ENCODE data around the gene TTC4.

TTC4 gene

GRCh38 chr1:54709547-54710292 is 5.9 kb upstream of the TTC4 start:
- H3F3A ChIP-seq (ENCODE audit: control insufficient read depth, insufficient read depth), result no peaks in the 10 kb centered on the region
- H3K27me3 ChIP-seq (ENCODE audit: control insufficient read depth, low read length), result peaks cover 11% of the 10 kb centered on the region; the same call in 1 of the 2 replicates
- no peaks in the 10 kb centered on the region for H3K79me2 ChIP-seq (ENCODE audit: control insufficient read depth, low read length)
- H3K27ac ChIP-seq (ENCODE audit: low read depth, low read length), result no peak overlapping the region
- no peaks in the 10 kb centered on the region for H3K36me3 ChIP-seq (ENCODE audit: control insufficient read depth, low read length)
- no peaks in the 10 kb centered on the region for H4K20me1 ChIP-seq (ENCODE audit: control insufficient read depth, insufficient read depth, low read depth, low read length)
- H3K4me2 ChIP-seq (ENCODE audit: low read length), result no peak overlapping the region
- H3K4me3 ChIP-seq (ENCODE audit: low read length), result no peak overlapping the region
- no peaks in the 10 kb centered on the region for H3K4me1 ChIP-seq (ENCODE audit: control insufficient read depth, low read length)
- TF ChIP-seq EZH2phosphoT487 (IDR thresholded peaks at IDR 0.05; ENCODE audit: borderline replicate concordance, low read length), result no peak
- no peak for TF ChIP-seq CTCF (IDR thresholded peaks at IDR 0.05; ENCODE audit: low read depth, low read length, poor library complexity, severe bottlenecking)
- H3K9me2 ChIP-seq (replicated peaks; ENCODE audit: control insufficient read depth, low read length), result no peaks in the 10 kb centered on the region
- no peaks in the 10 kb centered on the region for H3K9me3 ChIP-seq (ENCODE audit: control insufficient read depth, insufficient read depth, low read length)

GRCh38 chr1:54710434-54710833 is 5.2 kb upstream of the TTC4 start:
- Histone ChIP-seq H3K36me3 (ENCODE audit: control insufficient read depth, low read length) (no peaks in the 10 kb centered on the region), H3K27ac (ENCODE audit: low read depth, low read length) (no peak overlapping the region), H3K4me1 (ENCODE audit: control insufficient read depth, low read length) (peaks cover 4% of the 10 kb centered on the region), H3K4me2 (ENCODE audit: low read length) (no peak overlapping the region), H3K79me2 (ENCODE audit: control insufficient read depth, low read length) (no peaks in the 10 kb centered on the region), H3K9me3 (ENCODE audit: control insufficient read depth, insufficient read depth, low read length) (no peaks in the 10 kb centered on the region), H3K4me3 (ENCODE audit: low read length) (no peak overlapping the region), H3F3A (ENCODE audit: control insufficient read depth, insufficient read depth) (no peaks in the 10 kb centered on the region), H4K20me1 (ENCODE audit: control insufficient read depth, insufficient read depth, low read depth, low read length) (no peaks in the 10 kb centered on the region), H3K9me2 (replicated peaks; ENCODE audit: control insufficient read depth, low read length) (no peaks in the 10 kb centered on the region), H3K27me3 (ENCODE audit: control insufficient read depth, low read length) (peaks cover 11% of the 10 kb centered on the region; the same call in 1 of the 2 replicates)
- TF ChIP-seq EZH2phosphoT487 (IDR thresholded peaks at IDR 0.05; ENCODE audit: borderline replicate concordance, low read length), result no peak
- TF ChIP-seq CTCF (IDR thresholded peaks at IDR 0.05; ENCODE audit: low read depth, low read length, poor library complexity, severe bottlenecking), result no peak

DNA sequence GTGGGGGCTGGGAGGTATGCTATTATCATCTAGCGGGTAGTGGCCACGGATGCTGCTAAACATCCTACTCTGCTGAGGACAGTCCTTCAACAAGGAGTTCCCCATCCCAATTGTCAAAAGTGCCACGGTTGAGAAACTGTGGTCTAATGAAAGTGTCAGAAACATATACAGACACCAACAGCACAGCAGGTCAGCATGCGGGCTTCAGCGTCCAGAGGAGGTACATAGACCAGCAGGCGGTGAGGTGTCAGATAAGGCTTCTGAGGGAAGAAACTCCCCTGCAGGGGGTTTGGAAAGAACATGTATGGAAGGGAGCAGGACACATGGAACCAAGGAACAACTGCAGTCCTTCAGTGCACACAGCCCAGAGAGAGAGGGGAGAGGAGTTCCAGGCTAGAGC is 4.8 kb upstream of the TTC4 start:
- Histone ChIP-seq H3K9me2 (replicated peaks; ENCODE audit: control insufficient read depth, low read length) (no peaks in the 10 kb centered on the region), H3K4me2 (ENCODE audit: low read length) (no peak overlapping the region), H3K79me2 (ENCODE audit: control insufficient read depth, low read length) (peaks cover 2% of the 10 kb centered on the region), H3F3A (ENCODE audit: control insufficient read depth, insufficient read depth) (no peaks in the 10 kb centered on the region), H4K20me1 (ENCODE audit: control insufficient read depth, insufficient read depth, low read depth, low read length) (no peaks in the 10 kb centered on the region), H3K36me3 (ENCODE audit: control insufficient read depth, low read length) (no peaks in the 10 kb centered on the region), H3K4me1 (ENCODE audit: control insufficient read depth, low read length) (peaks cover 6% of the 10 kb centered on the region), H3K27me3 (ENCODE audit: control insufficient read depth, low read length) (peaks cover 11% of the 10 kb centered on the region; the same call in 1 of the 2 replicates), H3K4me3 (ENCODE audit: low read length) (no peak overlapping the region), H3K27ac (ENCODE audit: low read depth, low read length) (no peak overlapping the region), H3K9me3 (ENCODE audit: control insufficient read depth, insufficient read depth, low read length) (no peaks in the 10 kb centered on the region)
- TF ChIP-seq CTCF (IDR thresholded peaks at IDR 0.05; ENCODE audit: low read depth, low read length, poor library complexity, severe bottlenecking) (no peak), EZH2phosphoT487 (IDR thresholded peaks at IDR 0.05; ENCODE audit: borderline replicate concordance, low read length) (no peak)

All from DOHH2 (cell line).